GM23338 (cell line): ENCODE results near the gene LILRA5. TPM values are rescaled to one million over a fixed set of nuclear protein-coding genes. Genes with fewer than 3 reads are reported as not detected.

Source experiments
- ATAC-seq: fragments of 200-7000 bp; cut with Tn5 transposase; 3 replicates; pipeline ENCODE4 v1.9.1; 2020
- DNase-seq: peaks from one replicate; pipeline ENCODE4 v3.0.0-alpha.2; 2015; ENCODE audit warnings: low spot score
- H2AFZ ChIP-seq: fragments of 200-600 bp; sonication (generic); 2 replicates; pipeline ENCODE4 v1.8.0; 2016; ENCODE audit warnings: antibody characterized with exemption, mild to moderate bottlenecking, moderate library complexity
- H3F3A ChIP-seq: fragments of 200-600 bp; sonication (generic); replicated peaks from 2 replicates; pipeline ENCODE4 v1.8.0; 2017; ENCODE audit warnings: antibody characterized with exemption, mixed run types, low read depth
- H3K27ac ChIP-seq: fragments of 200-600 bp; sonication (generic); 2 replicates; pipeline ENCODE4 v1.6.1; 2016; ENCODE audit warnings: low read depth
- H3K27me3 ChIP-seq: fragments of 200-600 bp; sonication (generic); 2 replicates; pipeline ENCODE4 v1.8.0; 2016; ENCODE audit warnings: mild to moderate bottlenecking, mixed run types, moderate library complexity; ENCODE audit not compliant: insufficient read depth
- H3K36me3 ChIP-seq: fragments of 200-600 bp; sonication (generic); 2 replicates; pipeline ENCODE4 v1.8.0; 2016; ENCODE audit warnings: mild to moderate bottlenecking; ENCODE audit not compliant: insufficient read depth
- H3K4me1 ChIP-seq: fragments of 200-600 bp; sonication (generic); 2 replicates; pipeline ENCODE4 v1.8.0; 2016; ENCODE audit warnings: mild to moderate bottlenecking, moderate library complexity; ENCODE audit not compliant: insufficient read depth
- H3K4me2 ChIP-seq: fragments of 200-600 bp; sonication (generic); 2 replicates; pipeline ENCODE4 v1.7.1; 2017; ENCODE audit warnings: mixed run types
- H3K4me3 ChIP-seq: fragments of 200-600 bp; sonication (generic); 2 replicates; pipeline ENCODE4 v1.6.1; 2016; ENCODE audit warnings: mixed run types
- H3K79me2 ChIP-seq: fragments of 200-600 bp; sonication (generic); replicated peaks from 2 replicates; pipeline ENCODE4 v1.8.0; 2017; ENCODE audit warnings: mild to moderate bottlenecking; ENCODE audit not compliant: insufficient read depth
- H3K9me2 ChIP-seq: fragments of 200-600 bp; sonication (generic); 2 replicates; pipeline ENCODE4 v1.8.0; 2017; ENCODE audit not compliant: insufficient read depth
- H4K20me1 ChIP-seq: fragments of 200-600 bp; sonication (generic); replicated peaks from 2 replicates; pipeline ENCODE4 v1.8.0; 2017; ENCODE audit warnings: mild to moderate bottlenecking; ENCODE audit not compliant: insufficient read depth
- H3K27ac Mint-ChIP-seq: 2 replicates; pipeline ENCODE4 v1.8.0; 2020; ENCODE audit warnings: inconsistent platforms, mild to moderate bottlenecking, moderate library complexity, mixed read lengths
- H3K27me3 Mint-ChIP-seq: 3 replicates; pipeline ENCODE4 v1.8.0; 2022; ENCODE audit warnings: low read depth, mild to moderate bottlenecking, moderate library complexity, mixed read lengths, inconsistent platforms; ENCODE audit not compliant: insufficient read depth, poor library complexity
- H3K36me3 Mint-ChIP-seq: 3 replicates; pipeline ENCODE4 v1.8.0; 2021; ENCODE audit warnings: low read depth, mild to moderate bottlenecking, inconsistent platforms, moderate library complexity, mixed read lengths
- H3K4me1 Mint-ChIP-seq: 3 replicates; pipeline ENCODE4 v1.8.0; 2020; ENCODE audit warnings: mild to moderate bottlenecking, inconsistent platforms, mixed read lengths
- H3K4me3 Mint-ChIP-seq: 3 replicates; pipeline ENCODE4 v1.8.0; 2021; ENCODE audit warnings: moderate library complexity, mild to moderate bottlenecking, inconsistent platforms, mixed read lengths
- H3K9me3 Mint-ChIP-seq: 3 replicates; pipeline ENCODE4 v1.8.0; 2020; ENCODE audit warnings: moderate library complexity, mild to moderate bottlenecking, inconsistent platforms, mixed read lengths
- CREB1 ChIP-seq: fragments of 250-450 bp; sonication (Bioruptor Pico); IDR thresholded peaks from 2 replicates; pipeline ENCODE4 v1.5.0; 2020; ENCODE audit warnings: low read depth, mild to moderate bottlenecking, moderate library complexity
- CTCF ChIP-seq, 2 experiments: fragments of 200-600 bp in 1 of 2; sonication (generic) in 1 of 2; conservative IDR thresholded peaks; 2 replicates each; pipeline versions ENCODE4 v1.5.1 to v1.6.1; 2016 to 2017; ENCODE audit warnings: antibody characterized with exemption in 2 of 2, low read depth in 2 of 2, mild to moderate bottlenecking in 2 of 2, moderate library complexity in 1 of 2
- ETS1 ChIP-seq: IDR thresholded peaks from 2 replicates; pipeline ENCODE4 v1.6.1; 2016; ENCODE audit warnings: antibody characterized with exemption
- EZH2 ChIP-seq: fragments of 200-600 bp; sonication (generic); IDR thresholded peaks from one replicate; pipeline ENCODE4 v1.8.0; 2017; ENCODE audit warnings: antibody characterized with exemption, mild to moderate bottlenecking, low read depth; ENCODE audit not compliant: unreplicated experiment
- EZH2phosphoT487 ChIP-seq: fragments of 200-600 bp; sonication (generic); IDR thresholded peaks from one replicate; pipeline ENCODE4 v1.8.1; 2018; ENCODE audit warnings: antibody characterized with exemption; ENCODE audit not compliant: unreplicated experiment
- JUNB ChIP-seq: IDR thresholded peaks from one replicate; pipeline ENCODE4 v1.6.1; 2016; ENCODE audit warnings: antibody characterized with exemption; ENCODE audit not compliant: unreplicated experiment
- NANOG ChIP-seq: IDR thresholded peaks from 2 replicates; pipeline ENCODE4 v1.6.1; 2016; ENCODE audit warnings: antibody characterized with exemption, borderline replicate concordance
- POLR2AphosphoS5 ChIP-seq: IDR thresholded peaks from 2 replicates; pipeline ENCODE4 v1.6.1; 2016; ENCODE audit warnings: antibody characterized with exemption, low read depth
- REST ChIP-seq: IDR thresholded peaks from one replicate; pipeline ENCODE4 v1.6.1; 2018; ENCODE audit warnings: antibody characterized with exemption; ENCODE audit not compliant: unreplicated experiment
- STAT1 ChIP-seq: IDR thresholded peaks from one replicate; pipeline ENCODE4 v1.6.1; 2016; ENCODE audit warnings: antibody characterized with exemption; ENCODE audit not compliant: unreplicated experiment
- ZNF114 ChIP-seq: fragments of 250-450 bp; sonication (Bioruptor Pico); IDR thresholded peaks from 2 replicates; pipeline ENCODE4 v1.5.0; 2020; ENCODE audit warnings: mild to moderate bottlenecking, moderate library complexity
- ZNF331 ChIP-seq: fragments of 250-450 bp; sonication (Bioruptor Pico); IDR thresholded peaks from 2 replicates; pipeline ENCODE4 v1.5.0; 2020; ENCODE audit warnings: low read depth, mild to moderate bottlenecking, moderate library complexity
- ZNF462 ChIP-seq: fragments of 250-450 bp; sonication (Bioruptor Pico); IDR thresholded peaks from 2 replicates; pipeline ENCODE4 v1.5.0; 2020; ENCODE audit warnings: mild to moderate bottlenecking, moderate library complexity
- polyA plus RNA-seq: library from polyadenylated mRNA; unstranded; fragments of >200 nt; fragmentation: Nextera tagmentation; extraction: Ambion mirVana; gene quantifications from 2 replicates; pipeline ENCODE4 v1.2.1, GENCODE V29; 2016
- total RNA-seq: library from RNA; depleted of rRNA; stranded (reverse); fragments of >200 nt; shearing (Covaris generic); gene quantifications from 2 replicates; pipeline ENCODE4 v1.2.3, GENCODE V29; 2014

LILRA5 gene
- total and polyA plus RNA-seq, 2 experiments from 2014 or later, result not detected

GRCh38 chr19:54345938-54346386 lies 33.0 kb upstream of the LILRA5 start:
- Histone ChIP-seq H3K4me2 (no peak overlapping the region), H3K79me2 (no peaks in the 10 kb centered on the region), H3K27ac (no peak overlapping the region), H3K9me2 (no peaks in the 10 kb centered on the region), H3K4me3 (no peak overlapping the region), H4K20me1 (no peaks in the 10 kb centered on the region), H3K4me1 (no peaks in the 10 kb centered on the region), H3K27me3 (no peaks in the 10 kb centered on the region), H2AFZ (no peak overlapping the region), H3K36me3 (no peaks in the 10 kb centered on the region), H3F3A (no peaks in the 10 kb centered on the region)
- H3K4me3 Mint-ChIP-seq, result no peak overlapping the region
- H3K27me3 Mint-ChIP-seq, result peaks cover 13% of the 10 kb centered on the region
- H3K27ac Mint-ChIP-seq, result no peak overlapping the region
- no peak for DNase-seq
- ATAC-seq, result no peak
- H3K36me3 Mint-ChIP-seq, result peaks cover 6% of the 10 kb centered on the region; the same call in 1 of the 3 replicates
- H3K9me3 Mint-ChIP-seq, result peaks cover 7% of the 10 kb centered on the region
- TF ChIP-seq ETS1 (no peak), POLR2AphosphoS5 (no peak), CREB1 (CRISPR knock-in tag) (no peak), NANOG (no peak), REST (no peak), CTCF (conservative IDR thresholded peaks at IDR 0.05; ENCODE audit: low read depth in 2 of 2) (no peak), JUNB (no peak), EZH2 (no peak), ZNF462 (CRISPR knock-in tag) (no peak), EZH2phosphoT487 (no peak), ZNF331 (CRISPR knock-in tag) (no peak), ZNF114 (CRISPR knock-in tag) (no peak), STAT1 (no peak)
- no peaks in the 10 kb centered on the region for H3K4me1 Mint-ChIP-seq
